GM21515 (cell line): ENCODE data around the gene TOMM20.

ENCODE experiments used
- ATAC-seq: cut with Tn5 transposase; IDR thresholded peaks from one replicate; pipeline ENCODE4 v1.9.1; 2021; ENCODE audit not compliant: unreplicated experiment

The TOMM20 gene

DNA sequence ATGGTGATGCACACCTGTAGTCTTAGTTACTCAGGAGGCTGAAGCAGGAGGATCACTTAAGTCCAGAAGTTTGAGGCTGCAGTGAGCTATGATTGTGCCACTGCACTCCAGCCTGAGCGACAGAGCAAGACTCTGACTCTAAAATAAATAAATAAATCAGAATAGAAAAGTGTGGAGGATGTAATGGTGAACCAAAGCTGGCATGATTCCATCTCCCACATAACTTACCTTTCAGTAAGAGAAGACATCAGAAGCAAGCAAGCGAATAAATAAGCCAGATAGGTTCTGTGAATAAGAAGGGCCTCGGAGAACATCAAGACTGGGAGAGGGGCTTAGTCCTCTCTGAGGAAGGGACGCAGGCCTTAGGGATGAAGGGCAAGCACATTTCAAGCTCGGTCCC lies 59.5 kb downstream of the TOMM20 start:
- ATAC-seq, result no peak

DNA sequence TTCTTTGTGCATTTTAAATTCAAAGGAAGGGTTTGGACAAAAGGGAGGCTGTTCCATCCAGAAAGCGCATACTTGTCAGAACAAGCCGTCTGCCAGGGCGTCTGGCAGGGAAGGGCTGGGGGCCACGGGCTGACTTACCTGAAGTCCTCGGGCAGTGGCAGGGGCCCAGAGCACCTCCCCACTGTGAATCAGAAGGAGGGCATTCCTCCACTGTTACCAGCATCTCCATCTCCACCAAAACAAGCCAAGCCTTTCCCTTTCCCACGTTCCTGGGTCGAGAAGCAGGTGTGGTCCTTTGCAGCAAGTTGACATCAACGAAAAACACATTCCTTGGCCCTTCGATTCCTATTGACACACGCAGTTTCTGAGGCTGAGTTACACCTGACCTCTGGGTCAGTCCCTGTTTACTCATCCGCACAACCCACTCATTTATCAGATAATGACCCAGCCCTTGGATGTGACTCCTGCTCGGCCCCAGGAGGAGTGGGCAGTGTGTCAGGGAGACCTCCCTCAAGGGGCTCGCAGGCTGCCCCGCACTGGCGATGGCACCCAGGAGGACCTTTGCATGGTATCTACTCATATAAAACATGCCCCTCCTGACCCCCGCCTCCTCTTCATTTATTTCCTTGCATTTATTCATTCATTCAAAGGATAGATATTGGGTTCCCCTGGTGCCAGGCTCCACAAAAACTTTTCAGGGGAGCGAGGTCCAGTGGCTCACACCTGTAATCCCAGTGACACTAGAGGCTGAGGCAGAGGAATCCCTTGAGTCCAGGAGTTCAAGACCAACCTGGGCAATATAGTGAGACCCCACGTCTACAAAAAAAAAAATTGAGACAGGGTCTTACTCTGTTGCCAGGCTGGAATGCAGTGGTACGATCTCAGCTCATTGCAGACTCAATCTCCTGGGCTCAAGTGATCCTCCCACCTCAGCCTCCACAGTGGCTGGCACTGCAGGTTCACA lies 60.2 kb downstream of the TOMM20 start:
- no peak for ATAC-seq

DNA sequence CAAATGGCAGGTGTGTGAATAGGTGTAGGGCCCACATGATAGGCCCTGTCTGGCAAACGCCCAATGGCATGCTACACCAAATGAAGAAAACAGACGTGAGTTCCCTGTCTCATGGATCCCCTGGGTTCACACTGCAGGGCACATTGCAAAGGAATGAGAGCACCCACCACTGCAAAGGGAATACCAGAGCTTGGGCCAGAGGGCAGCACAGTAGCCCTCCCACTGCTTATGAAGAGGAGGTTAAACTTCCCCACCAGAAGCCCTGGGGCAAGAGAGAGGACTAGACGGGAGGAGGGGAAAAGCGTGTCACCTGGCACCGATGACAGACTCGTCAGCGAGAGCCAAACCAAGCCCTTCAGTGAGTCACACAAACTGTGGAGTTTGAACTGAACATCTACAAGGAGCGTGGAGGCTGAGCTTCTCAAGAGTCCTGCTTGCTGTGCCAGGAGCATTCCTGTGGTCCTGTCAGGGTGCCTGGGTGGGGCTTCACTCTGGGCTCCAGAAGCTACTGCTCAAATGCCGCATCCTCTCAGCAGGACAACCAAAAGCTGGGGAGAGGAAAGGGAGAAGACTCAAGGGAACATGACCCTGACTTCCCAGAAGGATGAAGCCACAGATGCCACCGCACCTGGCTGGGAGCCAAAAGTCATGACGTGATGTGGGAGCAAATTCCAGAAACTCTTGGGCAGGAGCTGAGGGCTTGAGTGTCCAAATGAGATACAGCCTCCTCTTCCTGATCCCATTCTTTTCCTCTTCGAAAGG lies 61.1 kb downstream of the TOMM20 start:
- no peak for ATAC-seq

DNA sequence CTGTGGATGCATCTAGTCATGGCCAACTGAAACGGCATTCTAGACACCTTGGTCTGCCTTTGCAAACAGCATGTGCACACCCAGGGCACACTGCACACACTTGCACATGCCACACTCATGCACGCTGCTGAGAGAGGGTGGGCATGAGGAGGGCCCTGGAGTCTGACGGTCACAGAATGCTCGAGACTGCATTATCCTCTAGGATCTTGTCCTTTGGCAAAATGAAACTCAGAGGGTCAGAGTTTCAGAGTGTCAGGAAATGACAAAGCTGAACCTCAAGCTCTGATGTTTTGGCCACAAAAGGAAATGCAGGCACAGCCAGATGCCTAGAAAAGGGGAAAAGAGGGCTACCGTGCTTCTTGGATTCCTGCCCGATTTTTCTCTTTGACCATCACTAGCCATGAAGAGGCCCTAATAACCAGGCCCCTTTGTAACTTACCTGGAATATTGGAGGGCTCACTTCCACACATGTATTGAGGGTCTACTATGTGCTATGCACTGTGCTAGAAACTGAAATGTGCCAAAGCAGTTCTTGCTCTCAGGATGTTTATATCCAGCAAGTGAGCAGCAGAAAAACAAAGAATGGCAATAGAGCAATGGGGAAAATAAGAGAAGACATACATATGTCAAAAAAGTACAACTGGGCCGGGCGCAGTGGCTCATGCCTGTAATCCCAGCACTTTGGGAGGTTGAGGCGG lies 65.4 kb downstream of the TOMM20 start:
- ATAC-seq, result no peak

DNA sequence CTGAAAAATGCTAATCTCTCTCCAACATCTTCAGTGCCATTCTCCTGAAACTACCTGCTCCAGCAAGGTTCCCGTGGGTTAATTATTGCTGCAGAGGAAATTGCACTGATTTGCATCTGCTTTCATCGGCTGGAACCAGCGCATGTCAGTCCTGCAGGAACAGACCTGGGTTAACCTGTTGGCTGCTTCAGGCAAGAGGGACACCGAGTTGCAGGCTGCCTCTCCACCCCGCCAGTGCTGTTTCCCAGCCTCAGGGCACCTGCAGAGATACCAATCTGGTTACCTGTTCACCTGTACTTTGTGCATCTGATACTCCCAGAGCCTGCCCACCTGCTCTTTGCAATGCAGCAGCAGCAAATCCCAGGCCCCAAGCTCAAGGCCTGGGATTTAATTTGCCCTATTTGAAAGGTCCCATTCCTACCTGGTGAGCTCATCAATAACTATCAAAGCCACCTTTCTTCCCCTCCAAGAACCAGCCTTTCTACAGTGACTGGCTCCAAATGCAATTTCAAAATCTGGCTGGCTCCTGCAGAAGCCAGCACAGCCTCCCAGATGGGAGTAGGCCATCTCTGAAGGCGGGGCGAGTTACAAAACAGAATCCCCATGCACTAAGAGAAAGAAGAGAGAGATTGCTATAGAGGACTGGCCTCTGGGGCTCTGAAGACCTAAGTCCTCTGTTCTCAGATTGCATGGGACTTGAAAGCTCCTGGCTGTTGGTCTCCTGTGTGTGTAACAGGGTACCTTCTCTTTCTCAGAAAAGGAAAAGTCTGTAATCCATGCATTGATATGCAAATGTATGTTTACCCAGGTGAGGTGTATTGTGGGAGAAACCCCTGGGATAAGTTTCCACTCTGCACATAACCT lies 67.8 kb downstream of the TOMM20 start:
- ATAC-seq, result no peak
